K562 (cell line): Measurements from ENCODE around the gene TIMM17A. TPM values are rescaled to one million over a fixed set of nuclear protein-coding genes. Genes with fewer than 3 reads are reported as not detected.
A peak's percentile ranks its signal among the peaks of the same experiment; 100 is the strongest.

Experiments
- ARID1B ChIP-seq: fragments of 450-650 bp; IDR thresholded peaks from 2 replicates; pipeline ENCODE4 v1.6.1; 2016; ENCODE audit warnings: antibody characterized with exemption, mild to moderate bottlenecking, inconsistent platforms
- BACH1 ChIP-seq: fragments of 200-800 bp; sonication (Bioruptor generic); IDR thresholded peaks from 2 replicates; pipeline ENCODE4 v1.6.1; 2016; ENCODE audit warnings: missing genetic modification characterization, missing compliant biosample characterization
- BDP1 ChIP-seq: IDR thresholded peaks from 3 replicates; pipeline ENCODE4 v1.6.1; 2011; ENCODE audit not compliant: insufficient read length, insufficient read depth
- CEBPG ChIP-seq, 3 experiments: fragments of 200-800 bp in 1 of 3; sonication (Bioruptor generic) in 1 of 3; sonication (generic) in 1 of 3; formaldehyde crosslinking in 1 of 3; IDR thresholded peaks in 2 of 3; conservative IDR thresholded peaks in 1 of 3; 2 replicates each; pipeline versions ENCODE4 v1.6.1 to v1.8.0; 2016 to 2022; ENCODE audit warnings: missing compliant biosample characterization in 2 of 3, missing genetic modification characterization in 2 of 3, mild to moderate bottlenecking in 1 of 3, missing genetic modification reagents in 1 of 3
- HBP1 ChIP-seq: fragments of 450-650 bp; formaldehyde crosslinking; IDR thresholded peaks from 2 replicates; pipeline ENCODE4 v1.4.0; 2022; ENCODE audit warnings: missing genetic modification characterization
- HNRNPUL1 ChIP-seq: fragments of 200-400 bp; formaldehyde crosslinking; IDR thresholded peaks from 2 replicates; pipeline ENCODE4 v1.6.1; 2017; ENCODE audit warnings: low read length
- MEF2D ChIP-seq: conservative IDR thresholded peaks from 2 replicates; pipeline ENCODE4 v1.6.1; 2016; ENCODE audit warnings: low read depth, missing genetic modification characterization, missing compliant biosample characterization
- MIER1 ChIP-seq: fragments of 450-650 bp; IDR thresholded peaks from 2 replicates; pipeline ENCODE4 v1.6.1; 2016; ENCODE audit warnings: antibody characterized with exemption, mild to moderate bottlenecking, low read depth
- MTA1 ChIP-seq: fragments of 450-650 bp; IDR thresholded peaks from 2 replicates; pipeline ENCODE4 v1.6.1; 2017; ENCODE audit warnings: borderline replicate concordance
- MTA2 ChIP-seq: fragments of 450-650 bp; IDR thresholded peaks from 2 replicates; pipeline ENCODE4 v1.6.1; 2016; ENCODE audit warnings: low read depth
- NR1H2 ChIP-seq: sonication (generic); formaldehyde crosslinking; IDR thresholded peaks from 2 replicates; pipeline ENCODE4 v1.4.0; 2020; ENCODE audit warnings: mild to moderate bottlenecking, missing genetic modification reagents
- PBX2 ChIP-seq, 2 experiments: IDR thresholded peaks in 1 of 2; conservative IDR thresholded peaks in 1 of 2; 2 replicates each; pipeline ENCODE4 v1.6.1; 2016; ENCODE audit warnings: low read depth in 2 of 2, mild to moderate bottlenecking in 1 of 2, missing compliant biosample characterization in 1 of 2, missing genetic modification characterization in 1 of 2, moderate library complexity in 1 of 2
- RCOR1 ChIP-seq, 2 experiments: IDR thresholded peaks; 2 replicates each; pipeline ENCODE4 v1.6.1; 2012; ENCODE audit warnings: low read depth in 2 of 2, low read length in 2 of 2, borderline replicate concordance in 1 of 2, improper control_type of control experiment in 1 of 2
- ZEB2 ChIP-seq: fragments of 450-650 bp; IDR thresholded peaks from 2 replicates; pipeline ENCODE4 v1.6.1; 2016
- ZNF175 ChIP-seq: fragments of 200-800 bp; sonication (Bioruptor generic); IDR thresholded peaks from 2 replicates; pipeline ENCODE4 v1.6.1; 2016; ENCODE audit warnings: low read depth, mild to moderate bottlenecking, missing genetic modification characterization, missing compliant biosample characterization
- ZNF41 ChIP-seq: fragments of 250-450 bp; sonication (Bioruptor Pico); conservative IDR thresholded peaks from 2 replicates; pipeline ENCODE4 v1.4.0; 2020; ENCODE audit warnings: mild to moderate bottlenecking
- polyA plus RNA-seq, 8 experiments: library from polyadenylated mRNA; depleted of rRNA in 4 of 8; stranded (reverse) in 5 of 8; unstranded in 3 of 8; fragments of >200 nt; fragmentation: Nextera tagmentation in 2 of 8; fragmentation: Illumina TruSeq in 1 of 8; extraction: Ambion mirVana in 2 of 8; extraction: Trizol in 1 of 8; gene quantifications; 2 replicates each; pipeline versions ENCODE4 v1.2.1 to v1.2.3, GENCODE V29; 2011 to 2014; ENCODE audit warnings: inconsistent platforms in 1 of 8, missing spikeins in 1 of 8
- total RNA-seq, 7 experiments: library from RNA; depleted of rRNA in 6 of 7; stranded (reverse); fragments of >200 nt in 6 of 7; fragmentation: Illumina TruSeq in 2 of 7; extraction: Trizol in 2 of 7; gene quantifications; 2 replicates each; pipeline versions ENCODE4 v1.2.1 to v1.2.3, GENCODE V29; 2011 to 2021; ENCODE audit warnings: low replicate concordance in 1 of 7
- TF ChIP-seq, protein P1 (sequence below): fragments of 150-350 bp; conservative IDR thresholded peaks from 2 replicates; pipeline ENCODE4 v1.6.1; 2014; ENCODE audit warnings: low read length
- TF ChIP-seq, protein P2 (sequence below): fragments of 450-650 bp; IDR thresholded peaks from one replicate; pipeline ENCODE4 v1.6.1; 2018; ENCODE audit warnings: mild to moderate bottlenecking, moderate library complexity; ENCODE audit not compliant: partially characterized antibody

Gene TIMM17A
- total and polyA plus RNA-seq, 9 of the 15 experiments (the other 6 are each of a cell fraction or from before 2014, with no cell fraction given): 116 to 744 (median 180) TPM

- TF ChIP-seq, protein P1, sequence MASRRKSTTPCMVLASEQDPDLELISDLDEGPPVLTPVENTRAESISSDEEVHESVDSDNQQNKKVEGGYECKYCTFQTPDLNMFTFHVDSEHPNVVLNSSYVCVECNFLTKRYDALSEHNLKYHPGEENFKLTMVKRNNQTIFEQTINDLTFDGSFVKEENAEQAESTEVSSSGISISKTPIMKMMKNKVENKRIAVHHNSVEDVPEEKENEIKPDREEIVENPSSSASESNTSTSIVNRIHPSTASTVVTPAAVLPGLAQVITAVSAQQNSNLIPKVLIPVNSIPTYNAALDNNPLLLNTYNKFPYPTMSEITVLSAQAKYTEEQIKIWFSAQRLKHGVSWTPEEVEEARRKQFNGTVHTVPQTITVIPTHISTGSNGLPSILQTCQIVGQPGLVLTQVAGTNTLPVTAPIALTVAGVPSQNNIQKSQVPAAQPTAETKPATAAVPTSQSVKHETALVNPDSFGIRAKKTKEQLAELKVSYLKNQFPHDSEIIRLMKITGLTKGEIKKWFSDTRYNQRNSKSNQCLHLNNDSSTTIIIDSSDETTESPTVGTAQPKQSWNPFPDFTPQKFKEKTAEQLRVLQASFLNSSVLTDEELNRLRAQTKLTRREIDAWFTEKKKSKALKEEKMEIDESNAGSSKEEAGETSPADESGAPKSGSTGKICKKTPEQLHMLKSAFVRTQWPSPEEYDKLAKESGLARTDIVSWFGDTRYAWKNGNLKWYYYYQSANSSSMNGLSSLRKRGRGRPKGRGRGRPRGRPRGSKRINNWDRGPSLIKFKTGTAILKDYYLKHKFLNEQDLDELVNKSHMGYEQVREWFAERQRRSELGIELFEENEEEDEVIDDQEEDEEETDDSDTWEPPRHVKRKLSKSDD: no peak
- TF ChIP-seq NR1H2 (CRISPR knock-in tag): no peak
- TF ChIP-seq ARID1B: peak; percentile 17
- TF ChIP-seq, protein P2, sequence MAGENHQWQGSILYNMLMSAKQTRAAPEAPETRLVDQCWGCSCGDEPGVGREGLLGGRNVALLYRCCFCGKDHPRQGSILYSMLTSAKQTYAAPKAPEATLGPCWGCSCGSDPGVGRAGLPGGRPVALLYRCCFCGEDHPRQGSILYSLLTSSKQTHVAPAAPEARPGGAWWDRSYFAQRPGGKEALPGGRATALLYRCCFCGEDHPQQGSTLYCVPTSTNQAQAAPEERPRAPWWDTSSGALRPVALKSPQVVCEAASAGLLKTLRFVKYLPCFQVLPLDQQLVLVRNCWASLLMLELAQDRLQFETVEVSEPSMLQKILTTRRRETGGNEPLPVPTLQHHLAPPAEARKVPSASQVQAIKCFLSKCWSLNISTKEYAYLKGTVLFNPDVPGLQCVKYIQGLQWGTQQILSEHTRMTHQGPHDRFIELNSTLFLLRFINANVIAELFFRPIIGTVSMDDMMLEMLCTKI: no peak
- TF ChIP-seq MEF2D (tag): 0 out of 2 replicates have a peak, but pooled peaks have one; percentile 17
- 0 out of 2 replicates have a peak, but pooled peaks have one; percentile 47 for TF ChIP-seq ZNF175 (CRISPR knock-in tag)
- peak; percentile 76; the same call in 1 of the 2 replicates for TF ChIP-seq MTA1
- TF ChIP-seq BDP1: no peak
- TF ChIP-seq BACH1 (tag): no peak
- TF ChIP-seq HNRNPUL1: no peak
- TF ChIP-seq HBP1: no peak
- TF ChIP-seq PBX2 (CRISPR knock-in tag; IDR thresholded peaks at IDR 0.05; ENCODE audit: low read depth): peak; percentile 60
- TF ChIP-seq PBX2 (tag; conservative IDR thresholded peaks at IDR 0.05; ENCODE audit: low read depth): peak; percentile 97
- no peak for TF ChIP-seq MTA2
- no peak for TF ChIP-seq ZNF41
- no peak for TF ChIP-seq MIER1
- TF ChIP-seq ZEB2: peak; percentile 97; the same call in 1 of the 2 replicates
- no peak for TF ChIP-seq CEBPG (CRISPR knock-in tag; IDR thresholded peaks at IDR 0.05)
- TF ChIP-seq CEBPG (tag; conservative IDR thresholded peaks at IDR 0.05 in 1 of 2, IDR thresholded peaks at IDR 0.05 in 1 of 2): 0 out of 4 replicates have a peak, but pooled peaks of 1 of the 2 experiments have one; percentile 39
- TF ChIP-seq RCOR1 (IDR thresholded peaks at IDR 0.05; ENCODE audit: borderline replicate concordance in 1 of 2, low read depth in 2 of 2, low read length in 2 of 2): peak in 1 of 2 experiments; percentile 63; a peak in 1 of 4 replicates
Observed at GRCh38 chr1:201925301-201925567, 30.1 kb upstream of the TIMM17A start (continued).
